HG03097 (cell line): ENCODE measurements around the gene PDPR.
"Not testable (repeated sequence)": the region's sequence is repeated elsewhere in the genome, so short reads cannot be mapped to it uniquely, and the experiment has no call there.

ENCODE experiments used
- ATAC-seq: cut with Tn5 transposase; IDR thresholded peaks from one replicate; pipeline ENCODE4 v1.9.1; 2021; ENCODE audit not compliant: unreplicated experiment, low FRiP score

The PDPR gene

GRCh38 chr16:70204668-70205405, 90.7 kb downstream of the PDPR start:
- ATAC-seq, result not testable (repeated sequence)

- not testable (repeated sequence) for ATAC-seq
Measured at GRCh38 chr16:70206382-70206781, 92.2 kb downstream of the PDPR start.
